Measurements from ENCODE around the gene VGLL3.

VGLL3 gene

GRCh38 chr3:86895202-86895601, 95.7 kb downstream of the VGLL3 start:
- Histone ChIP-seq H3K36me3 (ENCODE audit: insufficient read depth, low read length) (no peaks in the 10 kb centered on the region), H4K20me1 (ENCODE audit: insufficient read depth, low read length) (no peaks in the 10 kb centered on the region), H3K9me3 (ENCODE audit: insufficient read depth, low read length, severe bottlenecking) (no peaks in the 10 kb centered on the region), H2AFZ (ENCODE audit: low read depth, low read length) (no peak overlapping the region), H3K4me2 (ENCODE audit: insufficient read depth, low read length) (no peak overlapping the region), H3K27me3 (ENCODE audit: insufficient read depth, low read length, poor library complexity) (no peaks in the 10 kb centered on the region), H3K9ac (ENCODE audit: low read depth, low read length) (no peak overlapping the region), H3K4me1 (ENCODE audit: insufficient read depth, low read length) (no peaks in the 10 kb centered on the region), H3K4me3 (ENCODE audit: low read depth in 1 of 2, low read length in 2 of 2) (no peak overlapping the region), H3K79me2 (ENCODE audit: insufficient read depth, low read length) (no peaks in the 10 kb centered on the region), H3K27ac (ENCODE audit: low read length) (no peak overlapping the region)
- TF ChIP-seq, protein P1, sequence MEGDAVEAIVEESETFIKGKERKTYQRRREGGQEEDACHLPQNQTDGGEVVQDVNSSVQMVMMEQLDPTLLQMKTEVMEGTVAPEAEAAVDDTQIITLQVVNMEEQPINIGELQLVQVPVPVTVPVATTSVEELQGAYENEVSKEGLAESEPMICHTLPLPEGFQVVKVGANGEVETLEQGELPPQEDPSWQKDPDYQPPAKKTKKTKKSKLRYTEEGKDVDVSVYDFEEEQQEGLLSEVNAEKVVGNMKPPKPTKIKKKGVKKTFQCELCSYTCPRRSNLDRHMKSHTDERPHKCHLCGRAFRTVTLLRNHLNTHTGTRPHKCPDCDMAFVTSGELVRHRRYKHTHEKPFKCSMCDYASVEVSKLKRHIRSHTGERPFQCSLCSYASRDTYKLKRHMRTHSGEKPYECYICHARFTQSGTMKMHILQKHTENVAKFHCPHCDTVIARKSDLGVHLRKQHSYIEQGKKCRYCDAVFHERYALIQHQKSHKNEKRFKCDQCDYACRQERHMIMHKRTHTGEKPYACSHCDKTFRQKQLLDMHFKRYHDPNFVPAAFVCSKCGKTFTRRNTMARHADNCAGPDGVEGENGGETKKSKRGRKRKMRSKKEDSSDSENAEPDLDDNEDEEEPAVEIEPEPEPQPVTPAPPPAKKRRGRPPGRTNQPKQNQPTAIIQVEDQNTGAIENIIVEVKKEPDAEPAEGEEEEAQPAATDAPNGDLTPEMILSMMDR (IDR thresholded peaks at IDR 0.05; ENCODE audit: borderline replicate concordance, extremely low read depth, low read length, poor library complexity, severe bottlenecking): no peak
- no peak for TF ChIP-seq EZH2 (IDR thresholded peaks at IDR 0.05; ENCODE audit: borderline replicate concordance, low read depth, low read length, severe bottlenecking)
- no peak for DNase-seq
- no peak for ATAC-seq (ENCODE audit: insufficient read depth, low read depth)

DNA sequence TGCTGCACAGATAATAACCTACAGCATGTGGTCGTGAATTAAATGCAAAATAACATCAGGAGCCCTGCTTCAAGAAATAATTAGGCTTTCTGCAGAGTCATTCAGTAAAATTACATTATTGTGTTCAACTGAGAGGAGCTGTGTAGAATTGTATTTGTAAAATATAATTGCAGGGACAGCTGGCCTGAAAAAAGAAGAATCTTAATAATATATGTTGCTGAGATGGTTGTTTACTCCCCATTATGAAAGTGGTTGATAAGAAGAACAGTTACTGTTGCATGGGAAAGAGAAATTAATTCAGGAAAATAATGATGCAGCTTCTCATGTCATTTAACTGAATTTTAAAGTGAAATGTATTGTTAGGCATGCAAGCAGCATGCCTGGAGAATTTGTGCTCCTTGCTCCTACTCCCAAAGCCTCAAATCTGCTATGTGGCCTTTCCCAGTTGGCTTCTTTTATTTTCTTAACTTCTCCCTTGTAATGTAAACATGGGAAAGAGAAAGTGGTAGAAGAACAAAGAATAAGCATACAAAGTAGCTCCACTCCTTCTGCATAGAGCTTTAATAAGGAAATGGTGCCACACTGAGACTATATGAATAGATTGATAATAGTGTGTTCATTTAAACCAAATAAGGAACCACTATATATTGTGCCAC, 100.1 kb downstream of the VGLL3 start:
- no peaks in the 10 kb centered on the region for H3K27me3 ChIP-seq (ENCODE audit: insufficient read depth, low read length, poor library complexity)
- no peak overlapping the region for H3K27ac ChIP-seq (ENCODE audit: low read length)
- no peak overlapping the region for H3K9ac ChIP-seq (ENCODE audit: low read depth, low read length)
- TF ChIP-seq EZH2 (IDR thresholded peaks at IDR 0.05; ENCODE audit: borderline replicate concordance, low read depth, low read length, severe bottlenecking): no peak
- TF ChIP-seq, protein P1 (IDR thresholded peaks at IDR 0.05; ENCODE audit: borderline replicate concordance, extremely low read depth, low read length, poor library complexity, severe bottlenecking): no peak
- H3K36me3 ChIP-seq (ENCODE audit: insufficient read depth, low read length): no peaks in the 10 kb centered on the region
- H4K20me1 ChIP-seq (ENCODE audit: insufficient read depth, low read length): no peaks in the 10 kb centered on the region
- H3K79me2 ChIP-seq (ENCODE audit: insufficient read depth, low read length): no peaks in the 10 kb centered on the region
- DNase-seq: no peak
- no peak overlapping the region for H2AFZ ChIP-seq (ENCODE audit: low read depth, low read length)
- H3K4me2 ChIP-seq (ENCODE audit: insufficient read depth, low read length): no peak overlapping the region
- H3K9me3 ChIP-seq (ENCODE audit: insufficient read depth, low read length, severe bottlenecking): no peaks in the 10 kb centered on the region
- H3K4me3 ChIP-seq (ENCODE audit: low read depth in 1 of 2, low read length in 2 of 2): no peak overlapping the region
- ATAC-seq (ENCODE audit: insufficient read depth, low read depth): no peak
- H3K4me1 ChIP-seq (ENCODE audit: insufficient read depth, low read length): no peaks in the 10 kb centered on the region
